Hepatocyte (in vitro differentiated cells): Measurements from ENCODE around the gene CRHR2.

Experiments
- EZH2phosphoT487 ChIP-seq: fragments of 200-600 bp; sonication (generic); IDR thresholded peaks from one replicate; pipeline ENCODE4 v1.6.1; 2018; ENCODE audit warnings: antibody characterized with exemption, mild to moderate bottlenecking, low read depth, moderate library complexity; ENCODE audit not compliant: unreplicated experiment, severe bottlenecking
- TF ChIP-seq, protein P1 (sequence below): fragments of 200-600 bp; sonication (generic); IDR thresholded peaks from 2 replicates; pipeline ENCODE4 v1.5.1; 2016; ENCODE audit warnings: antibody characterized with exemption, mild to moderate bottlenecking; ENCODE audit not compliant: poor library complexity

DNA sequence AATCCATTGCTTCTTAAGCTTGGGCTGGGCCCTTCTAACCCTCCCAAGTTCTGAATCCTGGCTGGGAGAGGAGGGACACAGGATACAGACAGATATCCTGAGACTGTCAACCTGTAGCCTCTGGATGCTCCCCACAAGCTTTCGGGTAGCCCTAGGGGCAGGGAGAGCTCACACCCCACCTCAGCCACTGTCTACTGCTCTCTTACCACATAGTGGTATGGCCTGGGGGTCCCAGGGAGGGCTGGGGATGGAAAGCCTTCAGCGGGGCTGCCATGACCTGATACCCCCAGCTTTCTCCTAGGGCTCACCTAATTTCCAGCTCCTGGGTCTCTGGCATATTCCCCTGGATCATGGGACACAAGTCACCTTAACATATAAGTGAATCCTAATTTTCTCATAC lies 25.1 kb downstream of the CRHR2 start:
- TF ChIP-seq EZH2phosphoT487 = no peak
- TF ChIP-seq, protein P1, sequence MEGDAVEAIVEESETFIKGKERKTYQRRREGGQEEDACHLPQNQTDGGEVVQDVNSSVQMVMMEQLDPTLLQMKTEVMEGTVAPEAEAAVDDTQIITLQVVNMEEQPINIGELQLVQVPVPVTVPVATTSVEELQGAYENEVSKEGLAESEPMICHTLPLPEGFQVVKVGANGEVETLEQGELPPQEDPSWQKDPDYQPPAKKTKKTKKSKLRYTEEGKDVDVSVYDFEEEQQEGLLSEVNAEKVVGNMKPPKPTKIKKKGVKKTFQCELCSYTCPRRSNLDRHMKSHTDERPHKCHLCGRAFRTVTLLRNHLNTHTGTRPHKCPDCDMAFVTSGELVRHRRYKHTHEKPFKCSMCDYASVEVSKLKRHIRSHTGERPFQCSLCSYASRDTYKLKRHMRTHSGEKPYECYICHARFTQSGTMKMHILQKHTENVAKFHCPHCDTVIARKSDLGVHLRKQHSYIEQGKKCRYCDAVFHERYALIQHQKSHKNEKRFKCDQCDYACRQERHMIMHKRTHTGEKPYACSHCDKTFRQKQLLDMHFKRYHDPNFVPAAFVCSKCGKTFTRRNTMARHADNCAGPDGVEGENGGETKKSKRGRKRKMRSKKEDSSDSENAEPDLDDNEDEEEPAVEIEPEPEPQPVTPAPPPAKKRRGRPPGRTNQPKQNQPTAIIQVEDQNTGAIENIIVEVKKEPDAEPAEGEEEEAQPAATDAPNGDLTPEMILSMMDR = no peak
